GM12873 (cell line): ENCODE measurements around the gene LETM1.

ENCODE experiments used
- CTCF ChIP-seq: IDR thresholded peaks from 2 replicates; pipeline ENCODE4 v1.5.1; 2012; ENCODE audit warnings: low read depth, mild to moderate bottlenecking, moderate library complexity, low read length, control low read depth; ENCODE audit not compliant: insufficient read depth; ENCODE audit errors: missing control alignments

The LETM1 gene

DNA sequence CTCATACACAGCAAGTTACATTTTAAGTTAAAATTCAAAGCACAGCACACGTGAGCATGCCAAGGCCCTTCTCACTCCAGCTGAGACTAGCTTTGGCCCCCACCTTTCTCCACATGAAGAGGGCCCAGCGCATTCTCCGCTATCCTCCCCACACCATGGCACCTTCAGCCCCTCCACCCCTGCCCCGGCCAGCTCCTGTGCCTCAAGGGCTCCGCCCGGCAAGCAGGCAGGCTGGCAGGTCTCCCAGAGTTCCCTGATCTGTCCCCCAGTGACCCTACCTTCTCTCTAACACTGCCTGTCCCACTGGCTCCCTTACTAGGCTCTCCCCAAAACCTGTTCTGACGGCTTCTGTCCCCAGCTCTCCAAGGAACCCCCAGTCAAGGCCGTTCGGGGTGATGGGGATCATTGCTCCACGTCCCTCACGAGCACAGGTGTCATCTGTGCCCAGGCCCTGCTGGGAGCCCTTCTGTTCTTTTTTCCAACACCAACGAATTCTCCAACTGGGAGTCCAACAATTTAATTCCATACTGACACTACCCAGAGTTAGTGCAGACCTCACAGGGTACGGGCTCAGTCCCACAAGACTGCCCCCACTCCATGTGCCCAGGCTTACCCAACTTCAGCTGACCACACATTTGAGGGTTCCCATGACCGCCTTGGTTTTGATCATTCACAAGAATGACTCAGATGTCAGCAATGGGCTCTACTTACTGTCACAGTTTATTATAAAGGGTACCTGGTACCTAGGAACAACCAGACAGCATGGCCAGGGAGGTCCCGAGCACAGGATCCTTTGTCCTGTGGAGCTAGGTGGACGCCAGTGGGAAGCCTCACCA is 4.2 kb downstream of the LETM1 start:
- no peak for TF ChIP-seq CTCF

DNA sequence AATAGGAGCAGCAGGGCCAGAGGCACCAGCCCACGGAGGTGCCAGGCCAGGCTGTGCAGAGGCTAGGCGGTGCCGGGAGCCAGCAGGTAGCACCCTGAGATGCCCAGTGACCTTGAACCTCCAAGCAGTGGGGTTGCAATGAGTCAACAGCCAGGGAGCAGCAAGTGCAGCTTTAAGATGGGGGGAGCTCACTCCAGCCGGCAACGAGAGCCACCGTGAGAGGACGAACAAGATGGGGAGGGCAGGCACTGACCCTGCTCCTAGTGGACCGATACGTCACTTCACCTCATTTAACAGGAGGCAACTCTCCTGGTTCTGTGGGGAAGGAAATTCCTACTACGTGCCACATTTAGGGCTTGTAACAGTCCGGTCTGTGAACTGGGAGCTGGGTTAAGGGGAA is 4.8 kb downstream of the LETM1 start:
- TF ChIP-seq CTCF: no peak

DNA sequence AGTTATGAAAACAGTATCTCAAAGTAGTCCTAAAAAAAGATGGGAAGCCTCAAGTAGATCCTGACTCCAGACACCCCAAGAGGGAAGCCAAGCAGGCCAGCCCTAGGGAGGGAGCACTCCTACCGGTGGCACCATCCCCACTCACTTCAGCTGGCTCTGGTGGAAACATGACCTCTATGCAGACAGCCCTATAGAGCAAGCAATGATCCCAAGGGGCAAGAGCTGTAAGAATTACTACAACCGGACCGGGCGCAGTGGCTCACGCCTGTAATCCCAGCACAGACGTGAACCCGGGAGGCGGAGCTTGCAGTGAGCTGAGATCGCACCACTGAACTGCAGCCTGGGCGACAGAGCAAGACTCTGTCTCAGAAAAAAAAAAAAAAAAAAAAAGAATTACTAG is 5.7 kb downstream of the LETM1 start:
- TF ChIP-seq CTCF: no peak

DNA sequence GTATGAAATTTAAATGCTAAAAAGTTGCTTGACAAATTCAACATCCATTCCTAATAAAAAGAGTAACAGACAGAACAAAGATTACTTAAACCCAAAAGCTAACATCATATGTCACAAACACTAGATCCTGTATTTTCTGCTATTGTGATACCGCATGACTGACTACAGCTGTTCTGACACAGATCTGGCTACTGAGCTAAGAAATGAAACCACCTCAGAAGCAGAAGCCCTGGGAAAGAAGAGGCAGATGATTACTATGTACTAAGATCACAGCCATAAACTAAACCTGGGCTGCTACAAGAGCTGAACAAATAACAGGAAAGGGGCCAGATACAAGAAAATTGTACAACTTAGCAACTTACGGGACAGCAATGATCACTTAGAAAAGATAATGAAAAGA is 9.4 kb downstream of the LETM1 start:
- no peak for TF ChIP-seq CTCF

- TF ChIP-seq CTCF: no peak
Observed at GRCh38 chr4:1843852-1844251, 12.1 kb downstream of the LETM1 start.

DNA sequence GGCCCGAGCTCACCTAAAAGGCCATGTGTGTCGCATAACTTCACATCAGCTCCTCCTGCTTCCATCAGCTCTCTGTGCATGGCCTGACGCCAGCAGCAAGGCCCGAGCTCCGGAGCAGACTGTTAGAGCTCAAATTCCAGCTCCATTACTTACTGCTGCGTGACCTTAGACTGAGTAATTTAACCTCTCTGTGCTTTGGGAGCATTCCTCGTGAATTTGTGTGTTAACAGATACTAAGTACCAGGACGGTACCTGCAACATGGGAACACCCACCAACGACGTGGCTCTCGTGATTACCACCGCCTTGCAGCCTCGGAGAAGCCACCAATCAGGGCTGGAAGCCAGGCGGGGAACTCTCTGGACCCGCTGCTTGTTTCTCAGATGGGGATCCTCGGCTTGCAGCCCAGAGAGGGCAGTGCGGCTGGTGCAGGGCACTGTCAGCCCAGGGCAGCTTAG is 12.9 kb downstream of the LETM1 start:
- TF ChIP-seq CTCF: no peak

GRCh38 chr4:1842339-1842895 is 13.5 kb downstream of the LETM1 start:
- TF ChIP-seq CTCF: no peak
